Measurements from ENCODE around the gene TMEM39B. TPM values are rescaled to one million over a fixed set of nuclear protein-coding genes. Genes with fewer than 3 reads are reported as not detected.

Gene TMEM39B
- total RNA-seq, 2 donors from 2014 or later: 4.4 to 10.2 TPM

- intact Hi-C loops (cut with DNase I): no loop called here
- Histone ChIP-seq H3K4me1 (no peaks in the 10 kb centered on the region), H3K4me3 (no peak overlapping the region), H3K27ac (no peak overlapping the region), H3K36me3 (replicated peaks in 1 of 2; ENCODE audit: insufficient read depth in 1 of 2, low read depth in 2 of 2) (no peaks in the 10 kb centered on the region), H3K9me3 (no peaks in the 10 kb centered on the region), H3K27me3 (no peaks in the 10 kb centered on the region)
- DNase-seq (no peak), ATAC-seq (no peak)
- 82% methylated on average over 8 to 9 of the region's 9 CpGs for WGBS, 2 donors
- TF ChIP-seq POLR2A (IDR thresholded peaks at IDR 0.05) (no peak), CTCF (IDR thresholded peaks at IDR 0.05) (no peak)
Measured at GRCh38 chr1:32100807-32101708, 28.3 kb downstream of the TMEM39B start.

- Histone ChIP-seq H3K36me3 (replicated peaks in 1 of 2; ENCODE audit: insufficient read depth in 1 of 2, low read depth in 2 of 2) (no peaks in the 10 kb centered on the region), H3K4me1 (peaks cover 8% of the 10 kb centered on the region), H3K9me3 (no peaks in the 10 kb centered on the region), H3K4me3 (no peak overlapping the region), H3K27ac (no peak overlapping the region), H3K27me3 (no peaks in the 10 kb centered on the region)
- TF ChIP-seq POLR2A (IDR thresholded peaks at IDR 0.05): no peak
- no peak for TF ChIP-seq CTCF (IDR thresholded peaks at IDR 0.05)
- no peak for DNase-seq
- no peak for ATAC-seq
- WGBS, 2 donors: 56 to 61% methylated on average over 4 of the region's 4 CpGs
- intact Hi-C loops (cut with DNase I): no loop called here
Measured at GRCh38 chr1:32104127-32104526, 31.4 kb downstream of the TMEM39B start.

- 81 to 83% methylated on average over 1 of the region's 1 CpG for WGBS, 2 donors
- ATAC-seq: no peak
- DNase-seq: no peak
- no peak for TF ChIP-seq CTCF (IDR thresholded peaks at IDR 0.05)
- TF ChIP-seq POLR2A (IDR thresholded peaks at IDR 0.05): no peak
- intact Hi-C loops (cut with DNase I): no loop called here
- Histone ChIP-seq H3K4me3 (no peak overlapping the region), H3K9me3 (no peaks in the 10 kb centered on the region), H3K27me3 (no peaks in the 10 kb centered on the region), H3K27ac (no peak overlapping the region), H3K4me1 (peaks cover 20% of the 10 kb centered on the region), H3K36me3 (replicated peaks in 1 of 2; ENCODE audit: insufficient read depth in 1 of 2, low read depth in 2 of 2) (no peaks in the 10 kb centered on the region)
Measured at GRCh38 chr1:32105338-32105737, 32.6 kb downstream of the TMEM39B start.

- peaks cover 34% of the 10 kb centered on the region for H3K4me1 ChIP-seq
- H3K27ac ChIP-seq: no peak overlapping the region
- DNase-seq: no peak
- H3K9me3 ChIP-seq: no peaks in the 10 kb centered on the region
- no peak for ATAC-seq
- 84 to 86% methylated on average over 9 of the region's 9 CpGs for WGBS, 2 donors
- H3K4me3 ChIP-seq: no peak overlapping the region
- no peaks in the 10 kb centered on the region for H3K36me3 ChIP-seq (replicated peaks in 1 of 2; ENCODE audit: insufficient read depth in 1 of 2, low read depth in 2 of 2)
- TF ChIP-seq CTCF (IDR thresholded peaks at IDR 0.05) (no peak), POLR2A (IDR thresholded peaks at IDR 0.05) (no peak)
- intact Hi-C loops (cut with DNase I): no loop called here
- H3K27me3 ChIP-seq: no peaks in the 10 kb centered on the region
Measured at GRCh38 chr1:32106663-32107275, 34.0 kb downstream of the TMEM39B start.
